Suppressor macrophage treated with lipopolysaccharide for 1 hour (primary cell): ENCODE results near the gene RGS16.

Source experiments
- DNase-seq, 3 donors: peaks; one replicate each; pipeline ENCODE4 v3.0.0-alpha.2; 2020 to 2022

RGS16 gene

DNA sequence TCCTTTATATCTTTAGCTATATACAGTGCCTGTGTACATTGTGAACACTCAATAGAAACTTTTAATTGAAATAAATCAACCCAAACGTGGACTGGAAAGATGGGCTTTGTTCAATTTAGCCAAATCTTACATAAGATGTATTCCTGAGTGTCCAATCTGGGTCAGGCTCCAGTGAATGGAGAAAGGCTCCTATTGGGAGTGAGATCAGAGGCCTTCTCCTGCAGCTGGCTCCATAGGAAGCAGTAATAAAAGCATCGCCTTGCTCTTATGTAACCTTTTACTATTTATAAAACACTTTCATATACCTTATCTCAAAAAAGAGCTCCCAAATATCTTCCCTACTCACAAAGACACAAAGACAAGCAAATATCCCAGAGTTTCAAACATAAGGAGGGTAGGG lies 24.9 kb upstream of the RGS16 start:
- DNase-seq: no peak

DNA sequence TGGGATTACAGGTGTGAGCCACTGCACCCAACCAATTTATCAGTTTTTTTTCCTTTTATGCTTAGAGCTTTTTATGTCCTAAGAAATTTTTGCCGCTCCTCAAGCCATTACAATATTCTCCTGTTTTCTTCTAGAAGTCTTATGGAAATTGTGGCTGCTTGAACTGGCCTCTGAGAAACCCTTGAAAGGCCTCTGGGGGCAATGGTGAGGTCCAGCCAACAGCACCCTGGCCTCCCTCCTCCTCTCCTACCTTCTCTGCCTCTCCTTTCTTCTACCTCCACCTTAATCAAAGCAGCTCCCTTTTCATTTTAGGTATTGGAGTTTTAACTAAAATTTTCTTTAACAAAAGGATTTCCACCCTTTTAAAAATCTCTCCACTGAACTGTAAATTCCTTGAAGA lies 24.5 kb upstream of the RGS16 start:
- no peak for DNase-seq

DNA sequence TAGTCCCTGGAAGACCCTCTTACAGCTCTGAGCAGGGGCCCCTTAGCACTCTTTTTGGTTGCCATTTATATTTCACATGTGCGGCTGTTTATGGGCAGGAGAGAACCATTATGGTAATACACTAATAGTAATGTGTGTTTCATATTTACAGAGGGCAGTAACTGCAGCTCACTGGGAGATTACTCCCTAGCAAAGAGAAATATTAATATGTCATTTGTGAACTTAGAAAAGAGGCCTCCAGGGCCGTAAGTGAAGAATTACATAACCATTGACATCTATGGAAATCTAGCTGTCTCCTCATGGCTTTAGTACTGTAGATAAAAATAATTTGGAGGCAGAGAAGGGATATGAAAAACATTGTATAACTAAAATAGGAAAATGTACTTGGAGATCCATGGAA lies 23.4 kb upstream of the RGS16 start:
- DNase-seq: no peak

DNA sequence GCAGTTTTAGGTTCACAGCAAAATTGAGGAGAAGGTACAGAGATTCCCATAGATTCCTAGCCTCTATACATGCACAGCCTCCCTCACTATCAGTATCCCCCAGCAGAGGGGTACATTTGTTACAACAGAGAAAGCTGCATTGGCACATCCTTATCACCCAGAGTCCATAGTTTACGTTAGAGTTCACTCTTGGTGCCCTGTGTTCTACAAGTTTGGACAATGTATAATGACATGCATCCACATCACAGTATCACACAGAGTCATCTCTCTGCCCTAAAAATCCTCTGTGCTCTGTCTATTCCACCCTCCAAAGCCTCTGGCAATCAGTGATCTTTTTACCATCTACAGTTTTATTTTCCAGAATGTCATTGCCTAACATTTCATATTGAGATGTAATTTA lies 22.3 kb upstream of the RGS16 start:
- no peak for DNase-seq

DNA sequence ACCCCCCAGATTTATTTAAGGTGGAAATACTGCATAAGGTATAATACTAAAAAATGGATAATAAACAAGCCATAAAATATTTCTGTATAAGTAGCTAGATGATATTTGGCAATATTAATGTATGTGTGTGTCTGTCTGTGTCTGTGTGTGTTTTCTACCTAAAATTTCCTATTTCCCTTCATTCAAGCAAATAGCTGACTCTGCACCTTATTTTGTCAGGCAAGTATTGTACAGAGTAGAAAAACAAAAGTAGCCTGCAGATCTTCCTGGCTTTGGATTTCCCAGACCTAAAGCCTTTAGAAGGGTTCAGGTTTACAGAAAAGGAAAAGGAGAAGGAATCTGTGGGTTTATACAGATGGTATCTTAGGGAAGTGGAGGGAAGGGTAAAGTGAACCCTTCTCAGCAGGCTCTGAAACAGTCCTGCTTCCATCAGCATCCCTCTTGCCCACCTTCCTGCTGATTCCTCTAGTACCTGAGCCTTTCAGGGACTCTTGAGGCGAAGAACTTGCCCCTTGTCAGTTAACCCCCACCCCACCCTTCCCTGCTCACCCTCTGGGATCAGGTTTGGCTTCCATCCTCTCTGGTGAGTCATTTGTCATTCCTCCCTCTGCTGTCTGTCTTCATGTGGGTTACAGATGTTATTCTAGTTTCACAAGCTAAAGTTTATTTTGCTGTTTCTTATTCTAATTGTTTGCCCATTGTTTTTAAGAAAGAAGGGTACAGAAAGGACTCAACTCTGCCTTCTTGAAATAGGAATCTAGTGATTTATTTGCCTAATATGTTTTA lies 21.7 kb upstream of the RGS16 start:
- DNase-seq: no peak

DNA sequence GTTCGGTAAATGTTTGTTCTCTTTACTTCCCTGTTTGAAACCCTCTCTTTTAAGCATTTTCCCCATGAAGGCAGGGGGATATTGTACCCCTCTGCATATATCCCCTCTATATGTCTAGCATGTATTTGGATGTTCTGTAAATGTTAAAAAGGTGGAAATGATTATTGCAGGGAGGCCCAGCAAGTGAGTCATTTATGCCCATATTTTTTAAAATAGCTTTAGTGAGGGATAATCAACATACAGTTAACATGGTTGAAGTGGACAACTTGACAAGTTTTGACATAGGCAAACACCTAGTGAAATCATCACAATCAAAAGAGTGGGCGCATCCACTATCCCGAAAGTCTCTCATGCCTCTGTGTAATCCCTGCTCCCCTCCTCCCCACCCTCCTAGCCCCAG lies 20.8 kb upstream of the RGS16 start:
- no peak for DNase-seq

DNA sequence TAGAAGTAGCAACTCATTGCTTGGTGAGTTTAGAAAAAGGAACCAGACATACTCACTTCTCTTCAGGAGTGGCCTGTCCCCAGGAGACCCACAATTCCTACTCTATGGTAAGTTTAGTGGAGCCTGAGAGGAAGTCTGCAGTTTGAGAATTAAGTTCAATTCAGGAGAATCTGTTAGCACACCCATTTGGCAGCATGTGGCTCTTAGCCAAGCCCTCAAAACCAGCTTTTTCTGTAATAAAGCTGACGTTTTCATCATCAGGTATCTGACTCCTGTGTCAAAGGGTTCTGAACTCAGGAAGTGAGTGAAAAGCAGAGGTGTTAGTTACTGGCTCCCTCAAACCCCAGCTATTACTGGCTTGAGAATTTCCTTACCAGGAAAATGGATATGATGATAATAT lies 20.4 kb upstream of the RGS16 start:
- peak in 1 of 3 donors; percentile 34 for DNase-seq

DNA sequence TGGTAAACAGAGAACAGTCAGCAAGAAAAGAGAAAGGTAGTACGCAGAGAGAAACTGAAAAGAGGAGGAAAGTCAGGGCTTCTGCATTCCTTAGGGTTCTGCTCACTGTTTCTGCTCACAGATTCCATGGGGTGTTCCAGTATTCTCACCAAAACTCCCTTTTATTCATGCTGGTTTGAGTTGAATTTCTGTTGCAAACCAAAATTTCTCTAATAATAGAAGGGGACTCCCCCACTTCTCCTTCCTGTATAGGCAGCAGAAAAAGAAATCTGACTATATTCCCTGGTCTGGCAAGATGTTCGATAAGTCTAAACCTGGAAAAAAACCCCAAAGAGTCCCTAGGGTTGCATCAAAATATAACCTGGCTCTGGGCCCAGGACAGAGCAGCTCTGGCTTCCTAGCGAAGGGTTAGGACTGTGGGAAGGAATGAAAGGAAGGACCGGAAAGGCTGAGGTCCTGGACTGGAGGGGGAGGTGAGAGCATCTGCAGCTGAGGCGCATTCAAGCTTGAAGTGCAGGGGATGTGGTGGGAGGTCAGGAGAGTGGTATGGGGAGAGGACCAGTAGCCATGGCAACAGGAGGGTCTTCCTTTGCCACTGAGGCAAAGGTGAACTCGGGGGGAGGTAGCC lies 18.8 kb upstream of the RGS16 start:
- DNase-seq: peak; percentile 63 to 86 (median 78)

DNA sequence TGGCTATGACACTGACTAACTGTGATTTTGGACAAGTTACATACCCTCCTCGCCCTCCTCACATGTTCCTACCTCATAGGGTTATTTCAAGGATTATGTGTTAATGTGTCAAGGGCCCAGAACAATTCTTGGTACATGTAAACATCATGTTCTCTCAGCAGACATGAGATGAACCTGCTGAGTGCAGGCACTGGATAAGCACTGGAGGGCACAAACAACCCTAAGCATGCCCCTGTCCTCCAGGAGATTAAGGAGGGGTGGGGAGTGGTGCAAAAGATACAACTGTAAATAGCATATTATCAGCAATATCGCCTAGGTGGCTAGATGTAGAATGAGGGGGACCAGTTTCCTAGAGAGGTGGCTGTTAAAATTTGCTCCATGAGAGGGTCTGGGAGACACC lies 17.7 kb upstream of the RGS16 start:
- no peak for DNase-seq

DNA sequence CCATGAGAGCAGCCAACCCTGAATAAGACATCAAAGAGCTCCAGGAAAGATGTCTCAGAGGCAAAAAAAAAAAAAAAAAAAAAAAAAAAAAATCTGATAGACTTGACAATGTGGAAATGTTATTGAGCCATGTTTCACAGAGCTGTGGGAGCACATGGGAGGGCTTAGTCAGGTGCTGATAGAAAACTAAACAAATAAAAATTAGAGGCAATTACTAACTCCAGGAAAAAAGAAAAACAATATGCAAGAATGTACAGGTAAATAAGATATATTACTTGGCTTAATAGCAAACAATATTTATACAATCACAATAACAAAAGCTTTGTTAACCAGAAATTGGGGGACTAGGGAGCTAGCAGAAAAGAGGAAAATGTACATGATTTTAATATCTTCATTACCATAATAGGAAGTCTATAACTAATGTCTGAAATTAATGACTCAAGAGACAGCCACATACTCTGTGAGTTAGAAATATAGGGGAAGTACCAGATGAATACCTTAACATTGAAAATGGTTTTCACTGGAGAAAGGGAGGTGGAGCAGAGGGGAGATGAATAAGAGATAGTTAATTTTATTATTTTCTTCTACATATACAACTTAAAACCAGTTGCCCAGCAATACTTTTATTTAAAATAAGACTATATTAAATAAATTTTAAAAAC lies 16.9 kb upstream of the RGS16 start:
- DNase-seq: peak in 1 of 3 donors; percentile 44

DNA sequence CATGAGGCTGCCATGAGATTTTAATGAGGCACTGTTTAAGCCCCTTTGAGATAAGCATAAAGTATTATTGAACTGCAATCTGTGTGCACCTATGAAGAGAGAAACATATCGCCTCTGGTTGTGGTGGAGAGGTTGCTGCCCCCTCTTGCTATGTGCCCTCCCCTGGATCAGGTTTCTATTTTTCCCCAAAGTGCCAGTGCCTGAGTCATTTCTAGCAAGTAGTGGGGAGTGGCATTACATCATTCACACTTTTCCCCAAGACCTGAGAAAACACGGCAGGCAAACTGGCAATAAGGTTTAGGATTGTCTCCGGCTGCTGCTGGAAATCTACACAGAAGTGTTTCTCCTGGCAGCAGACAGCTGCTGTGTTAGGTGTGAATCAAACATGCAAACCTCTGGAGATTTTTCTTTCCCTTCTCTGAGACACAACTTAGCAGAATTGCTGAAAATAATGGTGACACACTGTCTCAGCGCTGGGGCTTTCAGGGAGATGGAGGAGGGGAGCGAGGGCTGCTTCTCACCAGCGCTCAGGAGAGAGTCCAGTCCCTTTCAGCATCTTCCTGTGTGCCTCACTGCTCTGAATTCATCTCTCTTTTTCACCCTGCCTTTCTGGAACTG lies 13.7 kb upstream of the RGS16 start:
- DNase-seq: no peak

DNA sequence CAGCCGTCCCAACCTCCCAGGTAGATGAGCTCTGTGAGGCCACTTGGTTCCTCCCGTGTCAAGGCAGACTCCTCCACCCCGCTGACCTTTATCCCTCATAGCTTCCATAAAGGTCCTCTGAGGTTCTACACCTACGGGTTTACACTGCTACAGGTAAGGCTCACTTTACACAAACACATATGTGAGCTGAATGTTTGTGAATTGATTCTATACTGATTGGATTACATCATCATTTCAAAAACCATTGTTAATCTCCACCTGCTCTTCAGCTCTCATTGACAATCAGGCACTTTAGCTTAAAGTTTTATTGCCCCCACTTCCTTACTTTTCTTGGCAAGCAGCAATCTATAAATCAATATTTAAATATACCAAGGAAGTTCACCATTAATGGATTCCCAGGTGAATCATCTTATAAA lies 12.8 kb upstream of the RGS16 start:
- DNase-seq: no peak

DNA sequence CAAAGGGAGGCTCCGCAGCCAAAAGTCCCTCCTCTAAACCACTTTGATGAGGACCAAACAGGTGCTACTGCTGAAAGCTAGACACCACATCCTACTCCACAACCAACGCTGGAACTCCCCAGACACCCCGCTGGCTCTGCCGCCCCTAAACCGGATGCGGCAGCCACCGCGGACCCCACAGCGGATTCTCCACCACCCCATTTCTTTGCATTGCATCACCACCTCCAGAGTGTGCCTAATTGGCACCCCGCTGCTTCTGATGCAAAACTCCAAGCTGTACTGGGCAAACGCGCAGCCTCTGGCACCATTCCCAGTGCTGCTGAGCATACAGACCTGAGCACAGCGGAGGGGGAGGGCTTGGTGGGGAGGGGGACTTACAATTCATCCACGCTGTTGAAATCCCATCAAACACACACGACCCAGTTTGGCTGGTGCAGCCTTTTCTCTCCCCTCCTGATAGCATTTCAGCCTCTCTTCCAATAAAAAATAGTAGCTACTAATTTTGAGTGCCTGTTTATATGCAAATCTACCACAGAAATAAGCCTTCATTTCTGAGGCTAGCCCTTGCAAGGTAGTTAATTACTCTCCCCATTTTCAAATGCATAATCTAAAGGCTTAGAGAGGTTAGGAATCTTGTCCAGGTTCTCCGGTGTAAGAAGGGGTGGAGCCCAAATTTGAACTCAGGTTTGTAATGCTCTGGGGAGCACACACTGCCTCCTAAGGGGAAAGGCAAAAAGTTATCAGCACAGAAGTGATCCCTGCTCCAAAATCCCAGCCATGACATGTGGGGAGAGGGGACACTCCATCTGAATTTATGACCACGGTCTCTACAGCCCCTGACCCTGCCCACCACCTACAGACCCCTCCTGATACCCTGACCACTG lies 12.2 kb upstream of the RGS16 start:
- DNase-seq: no peak

DNA sequence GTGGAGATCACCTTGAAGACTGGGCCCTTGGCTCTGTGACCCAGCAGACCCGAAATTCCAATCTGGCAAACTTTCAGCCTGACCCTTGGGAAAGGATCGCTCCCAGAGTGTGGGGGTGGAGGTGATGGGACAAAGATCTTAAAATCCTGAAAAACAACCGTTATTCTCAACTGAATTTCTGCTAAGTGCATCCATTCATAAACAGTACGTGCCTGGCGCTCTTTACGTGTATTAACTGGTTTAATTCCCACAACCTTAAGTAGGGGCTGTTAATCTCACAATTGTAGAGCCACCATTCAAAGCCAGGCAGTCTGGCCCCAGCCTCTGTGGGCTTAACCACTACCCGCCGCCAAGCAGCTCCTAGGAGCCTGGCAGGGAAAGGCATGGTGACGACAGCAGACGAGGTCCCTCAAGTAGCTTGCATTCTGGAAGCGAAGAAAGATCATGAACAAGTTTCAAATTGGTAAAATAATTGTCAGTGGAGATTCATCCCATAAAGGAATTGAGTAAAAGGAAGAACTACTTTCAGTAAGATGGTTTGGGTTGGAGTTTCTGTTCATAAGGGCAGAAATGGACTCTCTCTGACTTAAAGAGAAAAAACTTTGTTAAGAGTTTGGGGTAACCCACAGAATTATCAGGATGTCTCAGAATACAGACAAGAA lies 11.4 kb upstream of the RGS16 start:
- no peak for DNase-seq

DNA sequence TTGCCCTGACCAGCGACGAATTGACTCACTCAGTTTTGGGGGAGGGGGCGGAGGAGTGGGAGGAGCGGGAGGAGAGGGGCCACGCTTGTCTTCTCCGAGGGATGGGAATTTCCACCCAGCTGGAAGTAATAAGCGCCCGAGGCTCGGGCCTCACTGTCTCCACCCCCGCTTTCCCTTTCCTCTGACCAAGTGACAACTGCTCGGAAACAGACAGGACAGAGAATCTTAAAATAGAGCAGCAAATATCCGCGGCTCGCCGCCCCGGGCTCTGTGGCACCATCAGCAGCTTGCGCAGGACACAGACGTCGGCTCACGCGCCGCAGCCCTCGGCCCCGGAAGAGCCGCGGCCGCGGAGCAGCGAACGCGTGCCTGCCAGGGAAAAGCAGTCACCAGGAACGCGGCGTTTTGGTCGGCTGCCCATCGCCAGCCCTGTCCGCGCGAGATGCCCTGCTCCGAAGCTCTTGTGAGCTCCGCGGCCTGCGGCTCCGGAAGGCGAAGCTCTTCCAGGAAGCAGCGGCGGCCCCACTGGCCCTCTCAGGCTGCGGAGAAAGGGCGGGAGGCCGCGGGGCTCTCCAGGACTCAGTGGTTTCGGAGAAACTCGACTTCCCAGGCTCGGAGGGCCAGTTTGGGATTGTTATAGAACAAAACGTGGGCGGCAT lies 10.7 kb upstream of the RGS16 start:
- DNase-seq: peak; percentile 96 to 99 (median 98)

DNA sequence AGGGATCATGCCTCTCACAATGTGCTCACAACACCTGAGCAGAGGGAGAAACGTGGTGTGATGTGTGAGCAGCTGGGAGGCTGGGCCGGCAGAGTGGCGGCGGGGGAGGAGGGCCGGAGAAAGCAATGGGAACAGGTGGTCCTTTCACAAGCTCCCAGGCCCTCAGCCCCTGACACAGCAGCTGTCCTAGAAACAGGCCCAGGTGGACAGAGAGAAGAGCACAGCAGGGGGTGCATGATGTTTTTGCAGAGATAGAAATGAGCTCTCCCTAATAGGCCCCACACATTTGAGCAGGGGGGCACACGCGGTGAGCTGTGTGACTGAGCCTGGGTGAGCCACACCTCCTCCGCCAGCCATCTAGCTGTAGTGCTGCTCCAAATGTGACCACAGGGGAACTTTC lies 7.6 kb upstream of the RGS16 start:
- DNase-seq: no peak

DNA sequence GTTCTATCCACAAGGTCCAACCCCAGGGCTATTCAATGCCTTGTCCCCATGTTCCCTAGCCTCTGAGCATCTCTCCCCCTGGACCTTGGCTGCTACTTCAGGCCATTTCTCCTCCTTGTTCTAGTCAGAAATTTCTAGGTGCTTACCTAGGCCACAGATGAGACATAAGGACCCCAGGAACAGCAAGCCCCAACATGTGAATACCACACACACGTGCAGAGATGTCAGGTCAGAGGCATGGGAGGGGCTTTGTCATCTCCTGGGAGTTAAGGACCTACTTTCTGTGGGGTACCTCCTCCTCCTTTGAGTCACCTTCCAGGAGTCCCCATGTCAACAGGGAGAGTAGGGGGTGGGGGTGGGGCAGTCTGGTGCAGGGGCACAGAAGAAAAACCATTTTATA lies 7.1 kb upstream of the RGS16 start:
- DNase-seq: no peak

DNA sequence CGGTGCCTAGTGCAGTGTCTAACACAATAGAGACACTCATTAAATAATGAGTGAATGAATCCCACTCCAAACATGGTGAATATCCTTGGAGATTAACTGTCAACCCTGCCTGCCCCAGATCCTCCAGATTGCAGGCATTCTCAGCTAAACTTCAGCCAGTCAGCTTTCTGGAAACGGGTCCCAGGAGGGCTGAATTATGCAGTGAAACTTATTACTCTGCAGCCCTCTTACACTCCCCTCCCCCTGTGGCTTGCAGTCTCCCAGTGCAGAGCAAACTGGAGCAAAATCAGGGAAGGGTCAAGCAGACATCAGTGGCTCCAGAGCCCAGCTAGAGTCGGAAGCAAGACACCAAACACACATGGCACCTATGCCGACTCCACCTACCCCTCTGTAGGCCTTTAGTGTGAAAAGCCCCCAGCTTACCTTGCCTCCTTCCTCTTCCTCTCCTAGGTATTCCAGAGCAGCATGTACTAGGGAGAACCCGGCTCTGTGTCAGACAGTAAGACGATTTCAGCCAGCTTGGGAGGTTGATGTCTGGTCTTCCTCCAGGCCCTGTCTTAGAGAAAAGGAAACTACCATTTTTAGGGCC lies 6.5 kb upstream of the RGS16 start:
- DNase-seq: no peak

DNA sequence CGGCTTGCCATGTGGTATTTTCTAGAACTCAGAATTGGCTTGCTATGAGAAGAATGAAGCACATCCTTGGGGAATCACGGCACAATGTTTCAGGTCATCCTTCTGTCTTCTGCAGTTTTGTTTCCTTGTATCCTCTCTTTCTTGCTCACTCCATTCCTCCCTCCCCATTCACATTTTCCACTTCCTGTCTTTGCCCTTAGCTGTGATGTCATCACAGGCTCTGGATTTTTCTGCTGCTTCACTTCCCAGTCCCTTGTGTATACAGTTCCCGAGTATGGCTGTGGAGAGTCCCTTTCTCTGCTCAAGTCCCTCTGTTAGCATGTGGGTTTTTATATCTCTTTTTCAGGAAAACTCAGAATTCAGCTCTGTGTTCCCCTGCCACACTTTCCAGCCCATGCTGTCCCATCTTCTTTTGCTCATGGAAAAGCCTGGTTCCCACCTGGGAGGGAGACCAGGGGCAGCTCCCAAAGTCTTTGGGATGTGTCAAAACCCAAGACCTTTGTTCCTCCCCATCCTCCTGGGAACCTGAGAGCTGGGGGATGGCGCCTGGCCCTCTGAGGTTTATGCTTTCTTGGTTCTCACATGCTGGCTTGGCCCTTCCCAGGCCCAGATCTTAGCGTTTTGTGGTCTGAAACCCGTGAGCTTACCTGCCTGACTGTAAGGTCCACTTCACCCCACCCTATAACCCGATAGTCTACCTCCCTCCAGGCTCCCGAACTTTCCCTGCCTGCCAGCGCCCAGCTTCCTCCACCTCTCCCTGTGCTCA lies 4.8 kb upstream of the RGS16 start:
- DNase-seq: peak; percentile 72 to 89 (median 76)

DNA sequence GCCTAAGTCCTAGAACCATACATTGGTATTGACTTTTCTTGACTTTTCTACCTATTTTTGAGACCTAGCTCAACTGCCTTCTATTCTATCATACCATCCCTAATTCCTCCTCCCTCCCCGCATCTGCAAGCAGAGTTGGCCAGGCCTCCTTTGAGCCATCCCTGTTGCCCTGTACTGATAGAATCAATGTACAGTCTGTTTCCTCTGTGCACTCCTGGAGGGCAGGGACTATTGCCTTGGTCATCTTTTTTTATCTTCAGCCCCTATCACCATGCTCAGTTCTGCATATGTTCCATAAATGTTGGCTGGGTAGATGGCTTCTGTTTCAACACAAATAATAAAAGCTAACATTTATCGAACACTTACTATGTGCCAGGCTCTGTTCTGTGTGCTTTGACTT lies 4.0 kb upstream of the RGS16 start:
- no peak for DNase-seq
